Adrenal gland (tissue), 12 donors: Measurements from ENCODE around the gene ZNF212. TPM values are rescaled to one million over a fixed set of nuclear protein-coding genes. Genes with fewer than 3 reads are reported as not detected.

Experiments used
- DNase-seq, 7 donors: peaks; one replicate each; pipeline ENCODE4 v3.0.0-alpha.2; 2019 to 2020
- H3K27ac ChIP-seq, 5 donors: fragments of 200-600 bp; sonication (generic) in 4 of 5; 1 replicate in 3 of 5; 2 replicates in 2 of 5; pipeline versions ENCODE4 v1.5.1 to v1.8.0; 2016 to 2020; ENCODE audit warnings: mild to moderate bottlenecking in 1 of 5
- H3K27me3 ChIP-seq: fragments of 200-600 bp; 2 replicates; pipeline ENCODE4 v1.8.0; 2021
- H3K36me3 ChIP-seq, 2 donors: fragments of 200-600 bp; replicated peaks in 1 of 2; 1 replicate in 1 of 2; 2 replicates in 1 of 2; pipeline versions ENCODE4 v1.5.1 to v1.8.0; 2018 to 2022
- H3K4me1 ChIP-seq, 2 donors: fragments of 200-600 bp; replicated peaks in 1 of 2; 1 replicate in 1 of 2; 2 replicates in 1 of 2; pipeline versions ENCODE4 v1.5.1 to v1.8.0; 2018 to 2021
- H3K4me3 ChIP-seq, 4 donors: fragments of 200-600 bp; sonication (generic) in 3 of 4; one replicate each; pipeline ENCODE4 v1.5.1; 2016 to 2018
- H3K9me3 ChIP-seq, 3 donors: fragments of 200-600 bp; sonication (generic) in 1 of 3; replicated peaks in 1 of 3; 1 replicate in 2 of 3; 2 replicates in 1 of 3; pipeline versions ENCODE4 v1.5.1 to v1.8.0; 2016 to 2021
- POLR2A ChIP-seq, 2 donors: fragments of 450-650 bp; IDR thresholded peaks; one replicate each; pipeline ENCODE4 v1.6.1; 2017; ENCODE audit warnings: antibody characterized with exemption in 2 of 2, mild to moderate bottlenecking in 2 of 2, moderate library complexity in 1 of 2
- WGBS, 4 donors: extraction: QIAGEN DNeasy Blood & Tissue Kit in 2 of 4; methylation state at CpG; one replicate each; pipeline versions ENCODE4 v1.1.5 to v1.1.7; 2013 to 2017; 5-methylcytosine and 5-hydroxymethylcytosine counted together
- intact Hi-C, 2 donors: fragments of 100-400 bp; cut with DNase I; formaldehyde crosslinking; loops; one replicate each; pipeline versions ENCODE4 v1.14.1 to v1.15.0; 2022 to 2023
- polyA plus RNA-seq, 3 donors: library from polyadenylated mRNA; stranded (reverse); fragments of 200-250 nt in 2 of 3; fragments of 350-450 nt in 1 of 3; fragmentation: Illumina TruSeq in 1 of 3; extraction: RNeasy Lipid Tissue Mini Kit (QIAGEN cat#74804) in 1 of 3; gene quantifications; one replicate each; pipeline ENCODE4 v1.2.3, GENCODE V29; 2013 to 2014
- total RNA-seq, 9 donors: library from RNA; depleted of rRNA in 4 of 9; stranded (reverse); fragments of >200 nt in 4 of 9; fragments of 120-200 nt in 1 of 9; fragmentation: NEBNext Ultra II Directional in 1 of 9; extraction: Animal tissue kit (Norgen Biotek cat#: 25700) in 1 of 9; gene quantifications; one replicate each; pipeline versions ENCODE4 v1.1.0 to v1.2.4, GENCODE V29; 2013 to 2023
- TF ChIP-seq, protein P1 (sequence below), 6 experiments: fragments of 450-650 bp in 4 of 6; fragments of 200-600 bp in 2 of 6; sonication (generic) in 1 of 6; IDR thresholded peaks; 1 replicate in 5 of 6; 2 replicates in 1 of 6; pipeline versions ENCODE4 v1.5.1 to v1.8.0; 2016 to 2021; ENCODE audit warnings: antibody characterized with exemption in 6 of 6, mild to moderate bottlenecking in 2 of 6, moderate library complexity in 1 of 6
- donor health status: healthy with polysubstance abuse.
- donor health status: Bipolar disorder and iron deficiency.
- donor health status: DM: yes; HTN: yes; CAD: no.
- donor health status: DM: no; HTN: no; CAD: no.
- donor health status: DM: no; HTN: no; CAD: no.
- donor health status: DM: yes; HTN: yes; CAD: no.

ZNF212 gene
- total and polyA plus RNA-seq, 12 donors, result 5.5 to 22.7 (median 10.4) TPM

DNA sequence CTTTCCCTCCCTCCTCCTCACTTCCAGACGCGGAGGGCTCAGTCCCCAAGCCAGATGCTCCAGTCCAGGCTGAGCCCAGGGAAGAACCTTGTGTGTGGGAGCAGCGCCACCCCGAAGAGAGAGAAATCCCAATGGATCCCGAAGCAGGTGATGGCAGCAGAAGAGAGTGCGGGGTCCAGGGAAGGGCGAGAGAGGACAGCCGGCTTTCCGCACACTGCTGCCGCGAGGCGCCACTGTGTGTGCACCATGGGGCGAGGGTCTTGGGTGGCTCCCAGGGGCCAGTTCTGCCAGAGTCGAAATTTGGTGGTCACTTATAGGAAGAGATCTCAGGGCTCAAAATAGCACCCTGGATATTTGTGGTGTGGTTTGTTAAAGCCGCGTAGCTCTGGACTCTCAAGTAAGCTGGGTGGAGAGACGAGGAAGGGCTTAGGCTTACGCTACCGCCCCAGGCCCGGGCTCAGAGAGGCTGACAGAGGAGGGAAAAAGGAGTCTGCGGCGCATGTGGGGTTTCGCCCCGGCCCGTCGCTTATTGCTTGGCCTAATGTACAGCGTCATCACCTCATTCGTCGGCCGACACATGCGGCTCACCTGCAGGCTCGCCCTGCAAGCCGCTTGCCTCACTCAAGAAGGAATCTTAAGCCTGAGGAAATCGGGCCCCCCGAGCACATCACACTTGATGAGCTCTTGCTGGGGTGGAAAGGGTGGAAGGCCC is 32.0 kb upstream of the ZNF212 start:
- Histone ChIP-seq H3K27me3 (no peaks in the 10 kb centered on the region), H3K4me1 (no peaks in the 10 kb centered on the region), H3K4me3 (no peak overlapping the region), H3K9me3 (no peaks in the 10 kb centered on the region), H3K27ac (no peak overlapping the region), H3K36me3 (peaks cover 0 to 72% of the 10 kb centered on the region in 2 donors)
- intact Hi-C loops, result no loop called here
- TF ChIP-seq, protein P1, sequence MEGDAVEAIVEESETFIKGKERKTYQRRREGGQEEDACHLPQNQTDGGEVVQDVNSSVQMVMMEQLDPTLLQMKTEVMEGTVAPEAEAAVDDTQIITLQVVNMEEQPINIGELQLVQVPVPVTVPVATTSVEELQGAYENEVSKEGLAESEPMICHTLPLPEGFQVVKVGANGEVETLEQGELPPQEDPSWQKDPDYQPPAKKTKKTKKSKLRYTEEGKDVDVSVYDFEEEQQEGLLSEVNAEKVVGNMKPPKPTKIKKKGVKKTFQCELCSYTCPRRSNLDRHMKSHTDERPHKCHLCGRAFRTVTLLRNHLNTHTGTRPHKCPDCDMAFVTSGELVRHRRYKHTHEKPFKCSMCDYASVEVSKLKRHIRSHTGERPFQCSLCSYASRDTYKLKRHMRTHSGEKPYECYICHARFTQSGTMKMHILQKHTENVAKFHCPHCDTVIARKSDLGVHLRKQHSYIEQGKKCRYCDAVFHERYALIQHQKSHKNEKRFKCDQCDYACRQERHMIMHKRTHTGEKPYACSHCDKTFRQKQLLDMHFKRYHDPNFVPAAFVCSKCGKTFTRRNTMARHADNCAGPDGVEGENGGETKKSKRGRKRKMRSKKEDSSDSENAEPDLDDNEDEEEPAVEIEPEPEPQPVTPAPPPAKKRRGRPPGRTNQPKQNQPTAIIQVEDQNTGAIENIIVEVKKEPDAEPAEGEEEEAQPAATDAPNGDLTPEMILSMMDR (IDR thresholded peaks at IDR 0.05), result no peak
- TF ChIP-seq POLR2A (IDR thresholded peaks at IDR 0.05), result no peak
- no peak for DNase-seq
- WGBS, 4 donors, result 88 to 93% (median 90%) methylated on average over 27 to 35 of the region's 35 CpGs

DNA sequence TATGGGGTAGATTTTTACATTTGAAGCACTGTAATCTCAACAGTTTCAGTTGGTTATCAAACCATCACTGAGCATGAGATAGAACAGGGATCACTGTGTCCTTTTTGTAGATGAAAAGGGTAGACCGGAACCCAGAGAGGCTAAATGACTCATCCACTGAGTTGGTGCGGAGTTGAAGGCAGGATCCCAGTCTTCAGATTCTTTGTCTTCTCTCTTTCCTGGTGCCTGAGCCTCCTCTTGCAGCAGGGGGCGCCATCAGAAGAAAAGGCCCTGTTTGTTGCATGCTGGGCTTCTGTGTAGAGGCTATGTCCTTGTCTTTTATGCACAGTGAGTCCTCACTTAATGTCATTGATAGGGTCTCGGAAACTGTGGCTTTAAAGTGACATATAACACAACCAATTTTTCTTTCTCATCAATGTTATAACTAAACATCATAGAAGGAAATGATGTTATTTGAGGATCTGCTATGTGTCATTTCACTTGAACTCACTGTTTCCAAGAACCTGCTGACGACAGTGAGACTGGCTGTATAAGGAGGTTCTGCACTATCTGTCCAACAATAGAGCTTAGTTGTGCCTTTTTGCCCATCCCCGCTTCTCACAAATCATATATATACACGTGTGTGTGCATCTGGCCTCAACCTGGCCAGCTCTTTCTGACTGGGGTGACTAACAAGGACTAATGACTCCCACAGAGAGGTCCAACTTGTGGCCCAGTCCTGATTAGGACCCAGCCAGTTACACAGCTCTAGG is 29.8 kb upstream of the ZNF212 start:
- Histone ChIP-seq H3K27me3 (no peaks in the 10 kb centered on the region), H3K9me3 (no peaks in the 10 kb centered on the region), H3K4me3 (no peak overlapping the region), H3K4me1 (no peaks in the 10 kb centered on the region), H3K27ac (peak overlapping the region in 2 of 5 donors; percentile 12 to 15), H3K36me3 (peaks cover 0 to 81% of the 10 kb centered on the region in 2 donors)
- no peak for TF ChIP-seq POLR2A (IDR thresholded peaks at IDR 0.05)
- TF ChIP-seq, protein P1 (IDR thresholded peaks at IDR 0.05), result peak; percentile 30 to 56 (median 47)
- 47 to 59% (median 53%) methylated on average over 7 of the region's 7 CpGs for WGBS, 4 donors
- DNase-seq, result peak in 6 of 7 donors; percentile 42 to 77 (median 64)
- intact Hi-C loops, result no loop called here

DNA sequence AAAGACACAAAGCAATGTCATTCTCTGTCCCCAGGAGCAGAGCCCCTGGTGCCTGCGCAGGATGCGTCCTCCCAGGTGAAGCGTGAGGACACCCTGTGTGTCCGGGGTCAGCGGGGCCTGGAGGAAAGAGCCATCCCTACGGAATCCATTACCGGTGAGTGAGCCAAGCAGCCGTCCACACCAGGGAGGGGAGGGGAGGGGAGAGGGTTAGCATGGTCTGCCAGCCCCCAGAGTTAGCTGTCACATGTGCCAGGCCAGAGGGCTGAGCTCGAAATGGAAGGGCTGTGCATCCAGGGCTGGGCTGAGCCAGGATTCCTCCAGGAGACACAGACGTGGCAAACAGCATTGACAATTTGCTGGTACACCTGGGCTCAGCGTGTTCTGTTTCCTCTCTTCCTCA is 28.9 kb upstream of the ZNF212 start:
- Histone ChIP-seq H3K4me3 (no peak overlapping the region), H3K4me1 (no peaks in the 10 kb centered on the region), H3K9me3 (no peaks in the 10 kb centered on the region), H3K27me3 (no peaks in the 10 kb centered on the region), H3K36me3 (peaks cover 0 to 90% of the 10 kb centered on the region in 2 donors), H3K27ac (no peak overlapping the region)
- intact Hi-C loops, result no loop called here
- 89 to 94% (median 90%) methylated on average over 7 to 11 of the region's 11 CpGs for WGBS, 4 donors
- DNase-seq, result no peak
- TF ChIP-seq POLR2A (IDR thresholded peaks at IDR 0.05), result no peak
- TF ChIP-seq, protein P1 (IDR thresholded peaks at IDR 0.05), result no peak

DNA sequence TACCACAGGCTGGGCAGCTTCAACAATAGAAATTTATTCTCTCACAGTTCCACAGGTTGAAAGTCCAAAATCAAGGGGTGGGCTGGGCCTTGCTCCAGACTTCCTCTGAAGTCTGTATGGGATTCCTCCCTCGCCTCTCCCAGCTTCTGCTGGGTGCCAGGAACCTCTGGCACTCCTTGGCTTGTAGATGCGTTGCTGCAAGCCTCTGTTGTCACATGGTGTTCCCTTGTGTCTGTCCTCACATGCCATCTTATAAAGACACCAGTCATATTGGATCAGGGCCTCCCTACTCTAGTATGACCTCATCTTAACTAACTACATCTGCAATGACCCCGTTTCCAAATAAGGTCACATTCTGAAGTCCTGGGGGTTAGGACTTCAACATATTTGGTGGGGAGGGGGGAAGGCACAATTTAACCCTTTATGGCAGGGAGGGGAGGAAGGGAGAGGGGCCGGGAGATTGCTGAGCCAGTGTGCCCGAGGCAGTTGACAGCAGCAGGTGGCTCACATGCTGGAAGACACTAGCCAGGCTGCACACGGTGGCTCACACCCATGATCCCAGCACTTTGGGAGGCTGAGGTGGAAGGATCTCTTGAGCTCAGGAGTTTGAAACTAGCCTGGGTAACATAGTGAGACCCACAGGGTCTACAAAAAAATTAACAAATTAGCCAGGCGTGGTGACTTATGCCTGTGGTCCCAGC is 25.3 kb upstream of the ZNF212 start:
- no peak for TF ChIP-seq POLR2A (IDR thresholded peaks at IDR 0.05)
- TF ChIP-seq, protein P1 (IDR thresholded peaks at IDR 0.05), result no peak
- Histone ChIP-seq H3K4me3 (no peak overlapping the region), H3K9me3 (no peaks in the 10 kb centered on the region), H3K4me1 (no peaks in the 10 kb centered on the region), H3K27ac (no peak overlapping the region), H3K36me3 (peaks cover 0 to 97% of the 10 kb centered on the region in 2 donors), H3K27me3 (no peaks in the 10 kb centered on the region)
- WGBS, 4 donors, result 70 to 80% (median 75%) methylated on average over 7 of the region's 7 CpGs
- no peak for DNase-seq
- intact Hi-C loops, result no loop called here
